Measurements from ENCODE around the gene ARF6. TPM values are rescaled to one million over a fixed set of nuclear protein-coding genes. Genes with fewer than 3 reads are reported as not detected.

ARF6 gene
- total RNA-seq, 2 donors from 2014 or later: 136 to 161 TPM

DNA sequence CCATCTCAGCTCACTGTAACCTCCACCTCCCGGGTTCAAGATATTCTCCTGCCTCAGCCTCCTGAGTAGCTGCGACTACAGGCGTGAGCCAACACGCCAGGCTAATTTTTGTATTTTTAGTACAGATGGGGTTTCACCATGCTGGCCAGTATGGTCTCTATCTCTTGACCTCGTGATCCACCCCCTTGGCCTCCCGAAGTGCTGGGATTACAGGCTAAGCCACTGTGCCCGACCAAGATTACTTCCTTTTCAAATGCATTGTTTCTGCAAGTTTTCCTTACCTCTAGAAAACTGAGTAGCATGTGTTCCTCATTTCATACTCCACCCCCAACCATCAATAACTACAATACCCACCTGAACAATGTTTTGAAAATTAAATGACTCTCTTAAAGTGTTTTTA, 13.1 kb downstream of the ARF6 start:
- Histone ChIP-seq H3K36me3 (no peaks in the 10 kb centered on the region), H3K9ac (ENCODE audit: low read depth in 2 of 2, low read length in 2 of 2) (no peak overlapping the region), H3K4me1 (no peaks in the 10 kb centered on the region), H3K4me3 (no peak overlapping the region), H3K9me3 (no peaks in the 10 kb centered on the region), H3K27ac (no peak overlapping the region), H3K27me3 (no peaks in the 10 kb centered on the region)
- TF ChIP-seq, protein P1, sequence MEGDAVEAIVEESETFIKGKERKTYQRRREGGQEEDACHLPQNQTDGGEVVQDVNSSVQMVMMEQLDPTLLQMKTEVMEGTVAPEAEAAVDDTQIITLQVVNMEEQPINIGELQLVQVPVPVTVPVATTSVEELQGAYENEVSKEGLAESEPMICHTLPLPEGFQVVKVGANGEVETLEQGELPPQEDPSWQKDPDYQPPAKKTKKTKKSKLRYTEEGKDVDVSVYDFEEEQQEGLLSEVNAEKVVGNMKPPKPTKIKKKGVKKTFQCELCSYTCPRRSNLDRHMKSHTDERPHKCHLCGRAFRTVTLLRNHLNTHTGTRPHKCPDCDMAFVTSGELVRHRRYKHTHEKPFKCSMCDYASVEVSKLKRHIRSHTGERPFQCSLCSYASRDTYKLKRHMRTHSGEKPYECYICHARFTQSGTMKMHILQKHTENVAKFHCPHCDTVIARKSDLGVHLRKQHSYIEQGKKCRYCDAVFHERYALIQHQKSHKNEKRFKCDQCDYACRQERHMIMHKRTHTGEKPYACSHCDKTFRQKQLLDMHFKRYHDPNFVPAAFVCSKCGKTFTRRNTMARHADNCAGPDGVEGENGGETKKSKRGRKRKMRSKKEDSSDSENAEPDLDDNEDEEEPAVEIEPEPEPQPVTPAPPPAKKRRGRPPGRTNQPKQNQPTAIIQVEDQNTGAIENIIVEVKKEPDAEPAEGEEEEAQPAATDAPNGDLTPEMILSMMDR (IDR thresholded peaks at IDR 0.05): no peak
- intact Hi-C loops (cut with DNase I): no loop called here
- DNase-seq: peak; percentile 13

DNA sequence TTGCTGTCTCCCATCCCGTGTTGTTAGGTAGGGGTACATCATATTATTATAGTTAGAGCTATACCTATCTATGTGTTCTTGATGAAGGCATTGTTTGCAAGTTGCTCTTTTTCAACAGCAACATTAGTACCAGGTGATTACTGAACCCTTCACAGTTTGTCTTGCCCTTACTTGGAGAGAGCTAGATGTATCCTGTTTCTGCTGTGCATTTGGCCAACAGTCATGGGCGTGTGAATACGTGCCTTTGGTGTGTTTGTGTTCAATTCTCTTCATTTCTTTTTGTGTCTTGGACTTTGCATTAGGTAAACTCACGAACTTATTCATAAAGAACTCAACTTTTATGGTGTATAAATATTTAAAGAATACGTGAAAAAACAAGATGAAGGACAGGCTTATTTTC, 14.3 kb downstream of the ARF6 start:
- peak overlapping the region; percentile 50 for H3K27ac ChIP-seq
- no peak overlapping the region for H3K9ac ChIP-seq (ENCODE audit: low read depth in 2 of 2, low read length in 2 of 2)
- H3K4me1 ChIP-seq: no peaks in the 10 kb centered on the region
- TF ChIP-seq, protein P1 (IDR thresholded peaks at IDR 0.05): no peak
- H3K4me3 ChIP-seq: no peak overlapping the region
- no peaks in the 10 kb centered on the region for H3K36me3 ChIP-seq
- intact Hi-C loops (cut with DNase I): no loop called here
- peak; percentile 32 for DNase-seq
- H3K27me3 ChIP-seq: no peaks in the 10 kb centered on the region
- no peaks in the 10 kb centered on the region for H3K9me3 ChIP-seq

DNA sequence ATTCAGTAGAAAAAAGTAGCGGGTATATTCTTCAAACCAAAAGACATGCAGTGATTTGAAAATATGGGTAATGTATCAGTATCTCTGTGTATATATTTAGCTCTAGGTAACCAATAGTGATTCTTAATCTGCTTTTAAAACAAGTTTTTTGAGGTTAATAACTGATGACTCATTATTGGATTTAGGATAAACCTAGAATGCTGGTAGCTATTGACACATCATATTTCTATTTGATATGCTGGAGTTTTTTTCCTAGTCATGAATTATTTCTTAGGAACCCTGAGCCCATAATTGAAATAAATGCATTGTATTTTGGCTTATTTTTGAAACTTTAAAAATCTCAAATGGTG, 15.5 kb downstream of the ARF6 start:
- Histone ChIP-seq H3K4me3 (no peak overlapping the region), H3K27ac (peak overlapping the region; percentile 50), H3K4me1 (no peaks in the 10 kb centered on the region), H3K27me3 (no peaks in the 10 kb centered on the region), H3K9ac (ENCODE audit: low read depth in 2 of 2, low read length in 2 of 2) (no peak overlapping the region), H3K36me3 (no peaks in the 10 kb centered on the region), H3K9me3 (no peaks in the 10 kb centered on the region)
- intact Hi-C loops (cut with DNase I): no loop called here
- TF ChIP-seq, protein P1 (IDR thresholded peaks at IDR 0.05): no peak
- DNase-seq: no peak

DNA sequence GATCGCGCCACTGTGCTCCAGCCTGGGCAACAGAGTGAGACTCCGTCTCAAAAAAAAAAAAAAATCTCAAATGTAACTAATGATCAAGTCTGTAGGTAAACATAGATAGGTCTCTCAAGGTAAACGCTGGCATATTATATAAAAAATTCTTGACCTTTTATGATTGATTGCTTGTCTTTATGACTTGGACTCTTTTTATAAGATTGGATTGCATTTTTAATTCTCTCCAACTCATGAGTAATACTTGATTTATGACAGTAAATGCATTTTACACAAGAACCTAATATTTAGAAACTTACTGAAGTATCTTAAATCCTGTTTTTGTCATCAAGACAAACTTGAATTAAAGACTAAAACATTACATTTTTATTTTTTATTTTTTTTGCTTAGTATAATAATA, 16.1 kb downstream of the ARF6 start:
- TF ChIP-seq, protein P1 (IDR thresholded peaks at IDR 0.05): no peak
- H3K36me3 ChIP-seq: no peaks in the 10 kb centered on the region
- intact Hi-C loops (cut with DNase I): no loop called here
- H3K9me3 ChIP-seq: no peaks in the 10 kb centered on the region
- DNase-seq: no peak
- no peak overlapping the region for H3K27ac ChIP-seq
- H3K4me3 ChIP-seq: no peak overlapping the region
- H3K27me3 ChIP-seq: no peaks in the 10 kb centered on the region
- H3K4me1 ChIP-seq: no peaks in the 10 kb centered on the region
- H3K9ac ChIP-seq (ENCODE audit: low read depth in 2 of 2, low read length in 2 of 2): no peak overlapping the region

DNA sequence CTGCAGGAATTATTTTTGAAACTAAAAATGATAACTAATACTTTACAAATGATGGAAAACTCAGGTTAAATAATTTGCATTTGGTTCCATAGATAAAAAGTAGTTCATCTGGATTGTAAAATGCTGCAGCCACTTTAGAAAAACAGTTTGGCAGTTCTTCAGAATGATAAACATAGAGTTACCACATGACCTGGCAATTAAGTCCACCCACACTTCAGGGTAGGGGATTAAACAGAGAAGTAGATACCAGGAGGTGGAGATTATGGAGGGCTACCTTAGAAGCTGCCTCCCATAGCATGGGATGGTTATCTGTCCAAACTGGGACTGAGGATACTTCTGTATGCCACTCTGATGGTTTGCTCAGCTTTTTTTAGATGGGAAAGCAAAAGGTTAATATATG, 22.2 kb downstream of the ARF6 start:
- TF ChIP-seq, protein P1 (IDR thresholded peaks at IDR 0.05): no peak
- Histone ChIP-seq H3K9ac (ENCODE audit: low read depth in 2 of 2, low read length in 2 of 2) (no peak overlapping the region), H3K27ac (no peak overlapping the region), H3K27me3 (no peaks in the 10 kb centered on the region), H3K4me1 (no peaks in the 10 kb centered on the region), H3K9me3 (no peaks in the 10 kb centered on the region), H3K4me3 (no peak overlapping the region), H3K36me3 (no peaks in the 10 kb centered on the region)
- intact Hi-C loops (cut with DNase I): no loop called here
- no peak for DNase-seq

DNA sequence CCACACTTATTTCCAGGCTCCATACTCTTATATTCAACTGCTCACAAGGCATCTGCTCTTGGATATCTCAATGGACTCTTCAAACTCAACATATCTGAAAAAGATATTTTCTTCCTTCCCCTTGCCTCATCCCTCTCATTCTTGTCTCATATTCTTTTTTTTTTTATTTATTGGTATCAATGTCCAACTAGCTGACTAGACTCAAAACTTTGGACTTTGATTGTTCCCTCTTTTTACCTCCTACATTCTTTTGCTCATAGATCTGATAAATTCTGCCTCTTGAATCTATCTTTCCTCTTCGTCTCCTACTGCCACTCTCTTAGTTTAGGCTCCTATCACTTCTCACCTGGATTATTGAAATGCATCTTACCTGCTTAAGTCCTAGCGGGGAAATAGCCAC, 25.8 kb downstream of the ARF6 start:
- no peaks in the 10 kb centered on the region for H3K4me1 ChIP-seq
- no peak overlapping the region for H3K27ac ChIP-seq
- DNase-seq: no peak
- no peaks in the 10 kb centered on the region for H3K27me3 ChIP-seq
- TF ChIP-seq, protein P1 (IDR thresholded peaks at IDR 0.05): no peak
- H3K9ac ChIP-seq (ENCODE audit: low read depth in 2 of 2, low read length in 2 of 2): no peak overlapping the region
- H3K4me3 ChIP-seq: no peak overlapping the region
- no peaks in the 10 kb centered on the region for H3K9me3 ChIP-seq
- intact Hi-C loops (cut with DNase I): no loop called here
- H3K36me3 ChIP-seq: no peaks in the 10 kb centered on the region

All from colonic mucosa (tissue), 4 donors.